Forelimb muscle (tissue), 1 donor: ENCODE data around the gene PPP1R15B. TPM values are rescaled to one million over a fixed set of nuclear protein-coding genes. Genes with fewer than 3 reads are reported as not detected.

Experiments
- DNase-seq: peaks from one replicate; pipeline ENCODE4 v3.0.0-alpha.2; 2013; ENCODE audit warnings: low read depth
- polyA plus RNA-seq: library from polyadenylated mRNA; unstranded; fragments of 120-200 nt; gene quantifications from one replicate; pipeline ENCODE4 v1.2.1, GENCODE V29; 2013; ENCODE audit not compliant: insufficient read length

Gene PPP1R15B
- polyA plus RNA-seq, 1 donor: 23.8 TPM

GRCh38 chr1:204420039-204421004 lies 8.7 kb upstream of the PPP1R15B start:
- no peak for DNase-seq

GRCh38 chr1:204419064-204419403 lies 7.4 kb upstream of the PPP1R15B start:
- no peak for DNase-seq

- no peak for DNase-seq
These were observed 6.8 kb upstream of the PPP1R15B start for GRCh38 chr1:204418174-204419063.

- DNase-seq: no peak
These were observed 5.7 kb upstream of the PPP1R15B start for GRCh38 chr1:204417074-204417997.

- DNase-seq: no peak
These were observed 5.0 kb upstream of the PPP1R15B start for GRCh38 chr1:204416589-204417073.

GRCh38 chr1:204415351-204415750 lies 3.7 kb upstream of the PPP1R15B start:
- no peak for DNase-seq

- DNase-seq: no peak
These were observed 2.4 kb upstream of the PPP1R15B start for GRCh38 chr1:204414016-204414415.

GRCh38 chr1:204413170-204413535 lies 1.5 kb upstream of the PPP1R15B start:
- no peak for DNase-seq

GRCh38 chr1:204410688-204411450 lies 748 bp downstream of the PPP1R15B start:
- no peak for DNase-seq

GRCh38 chr1:204409836-204410687 lies 1.6 kb downstream of the PPP1R15B start:
- no peak for DNase-seq

GRCh38 chr1:204409123-204409522 lies 2.5 kb downstream of the PPP1R15B start:
- DNase-seq: no peak

- DNase-seq: no peak
These were observed 3.0 kb downstream of the PPP1R15B start for GRCh38 chr1:204408602-204409001.

- DNase-seq: no peak
These were observed 3.5 kb downstream of the PPP1R15B start for GRCh38 chr1:204408074-204408507.

- no peak for DNase-seq
These were observed 4.2 kb downstream of the PPP1R15B start for GRCh38 chr1:204407295-204407971.

- DNase-seq: no peak
These were observed 5.0 kb downstream of the PPP1R15B start for GRCh38 chr1:204406621-204407020.

- no peak for DNase-seq
These were observed 5.6 kb downstream of the PPP1R15B start for GRCh38 chr1:204405988-204406387.

GRCh38 chr1:204404629-204405028 lies 7.0 kb downstream of the PPP1R15B start:
- DNase-seq: no peak

- no peak for DNase-seq
These were observed 9.2 kb downstream of the PPP1R15B start for GRCh38 chr1:204402391-204402790.

- DNase-seq: no peak
These were observed 9.9 kb downstream of the PPP1R15B start for GRCh38 chr1:204401730-204402129.
